Measurements from ENCODE around the gene ARFGAP2. TPM values are rescaled to one million over a fixed set of nuclear protein-coding genes. Genes with fewer than 3 reads are reported as not detected.
A peak's percentile ranks its signal among the peaks of the same experiment; 100 is the strongest.
"Not testable (repeated sequence)": the region's sequence is repeated elsewhere in the genome, so short reads cannot be mapped to it uniquely, and the experiment has no call there.

ARFGAP2 gene
- 100 to 1,000 TPM; 103 TPM for total RNA-seq

- H3K27ac Mint-ChIP-seq: peak within 1 kb of the TSS; percentile 100
- H3K9me3 Mint-ChIP-seq (ENCODE audit: low read depth): no peaks in the 10 kb centered on the region
- ATAC-seq: peak; percentile 95
- H3K36me3 Mint-ChIP-seq: peaks cover 11% of the 10 kb centered on the region
- H3K4me3 Mint-ChIP-seq: peak within 1 kb of the TSS; percentile 94
- H3K27me3 Mint-ChIP-seq: no peaks in the 10 kb centered on the region
- DNase-seq: peak; percentile 97
- CTCF ChIA-PET: interaction anchor here (1.2 to 4.2 kb wide), 12 partner anchors 9 to 278 kb away, joined by 3 to 58 read pairs (median 6); partner anchors contain the start of genes DDB2 and PACSIN3
- peaks cover 52% of the 10 kb centered on the region for H3K4me1 Mint-ChIP-seq
These were observed at the start of gene ARFGAP2 for GRCh38 chr11:47176328-47177228. TSS of gene ARFGAP2 (minus strand) at chr11:47176879. CDS start at chr11:47176853, 26 bp downstream.

GRCh38 chr11:47225552-47226400 lies 49.1 kb upstream of the ARFGAP2 start:
- peak; percentile 94 for ATAC-seq
- peak; percentile 70 for DNase-seq
- Mint-ChIP-seq H3K4me1 (peaks cover 35% of the 10 kb centered on the region), H3K27ac (peak overlapping the region; percentile 89), H3K36me3 (peaks cover 62% of the 10 kb centered on the region), H3K27me3 (no peaks in the 10 kb centered on the region), H3K4me3 (peak overlapping the region; percentile 61), H3K9me3 (ENCODE audit: low read depth) (no peaks in the 10 kb centered on the region)
- CTCF ChIA-PET: interaction anchor here (2.1 kb wide), 1 partner anchor 34 kb away, joined by 5 read pairs; no protein-coding TSS in a partner anchor

GRCh38 chr11:47222696-47223095 lies 46.0 kb upstream of the ARFGAP2 start:
- DNase-seq: no peak
- Mint-ChIP-seq H3K27ac (peak overlapping the region; percentile 46), H3K27me3 (no peaks in the 10 kb centered on the region), H3K4me1 (peaks cover 50% of the 10 kb centered on the region), H3K4me3 (no peak overlapping the region), H3K9me3 (ENCODE audit: low read depth) (no peaks in the 10 kb centered on the region), H3K36me3 (peaks cover 66% of the 10 kb centered on the region)
- CTCF ChIA-PET: no interaction called here
- no peak for ATAC-seq

- H3K4me1 Mint-ChIP-seq: peaks cover 54% of the 10 kb centered on the region
- H3K9me3 Mint-ChIP-seq (ENCODE audit: low read depth): no peaks in the 10 kb centered on the region
- peaks cover 66% of the 10 kb centered on the region for H3K36me3 Mint-ChIP-seq
- ATAC-seq (no peak), DNase-seq (no peak)
- H3K4me3 Mint-ChIP-seq: no peak overlapping the region
- CTCF ChIA-PET: interaction anchor here (1.0 to 1.7 kb wide), 4 partner anchors 14 to 89 kb away, joined by 3 to 7 read pairs (median 4); no protein-coding TSS in a partner anchor
- H3K27ac Mint-ChIP-seq: peak overlapping the region; percentile 51
- no peaks in the 10 kb centered on the region for H3K27me3 Mint-ChIP-seq
These were observed 43.7 kb upstream of the ARFGAP2 start for GRCh38 chr11:47220401-47220821.

GRCh38 chr11:47216121-47216798 lies 39.6 kb upstream of the ARFGAP2 start:
- H3K4me1 Mint-ChIP-seq: peaks cover 47% of the 10 kb centered on the region
- peak overlapping the region; percentile 99 for H3K27ac Mint-ChIP-seq
- peak overlapping the region; percentile 97 for H3K4me3 Mint-ChIP-seq
- H3K9me3 Mint-ChIP-seq (ENCODE audit: low read depth): no peaks in the 10 kb centered on the region
- CTCF ChIA-PET: interaction anchor here (1.0 to 4.3 kb wide), 6 partner anchors 29 to 296 kb away, joined by 3 to 58 read pairs (median 11); partner anchors contain the start of genes ACP2, ARFGAP2, NR1H3 and PACSIN3
- H3K27me3 Mint-ChIP-seq: no peaks in the 10 kb centered on the region
- peak; percentile 81 for DNase-seq
- peak; percentile 35 for ATAC-seq
- H3K36me3 Mint-ChIP-seq: peaks cover 48% of the 10 kb centered on the region

DNA sequence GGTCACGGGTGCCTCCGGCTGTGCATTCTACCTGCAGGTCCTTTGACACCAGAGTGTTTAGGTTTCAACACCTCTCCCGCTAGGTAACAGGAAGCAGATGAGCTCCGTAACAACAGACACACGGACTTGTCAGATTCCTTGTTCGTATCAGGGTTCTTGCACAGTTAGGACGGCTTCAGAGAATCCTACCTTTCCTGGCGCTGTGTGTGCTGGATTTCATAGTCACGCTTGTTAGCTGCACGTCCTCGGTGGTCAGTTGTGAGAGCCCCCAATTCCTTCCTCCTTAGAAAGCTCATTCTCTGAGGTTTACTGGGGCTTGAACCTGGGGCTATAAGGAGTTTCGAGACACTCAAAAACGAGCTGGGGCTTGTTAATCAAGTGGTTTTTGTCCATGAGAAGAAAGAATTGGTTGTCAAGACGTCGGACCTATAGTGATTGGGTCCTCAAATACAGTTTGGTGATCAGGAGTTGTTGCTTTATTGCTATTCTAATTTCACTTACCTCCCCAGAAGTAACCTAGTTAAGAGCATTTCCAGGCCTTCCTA lies 38.8 kb upstream of the ARFGAP2 start:
- ATAC-seq (no peak), DNase-seq (no peak)
- peaks cover 44% of the 10 kb centered on the region for H3K4me1 Mint-ChIP-seq
- H3K4me3 Mint-ChIP-seq: peak overlapping the region; percentile 97
- peak overlapping the region; percentile 99 for H3K27ac Mint-ChIP-seq
- peaks cover 44% of the 10 kb centered on the region for H3K36me3 Mint-ChIP-seq
- H3K9me3 Mint-ChIP-seq (ENCODE audit: low read depth): no peaks in the 10 kb centered on the region
- no peaks in the 10 kb centered on the region for H3K27me3 Mint-ChIP-seq
- CTCF ChIA-PET: interaction anchor here (1.1 to 4.3 kb wide), 10 partner anchors 8 to 295 kb away, joined by 3 to 58 read pairs (median 8); partner anchors contain the start of genes ACP2, ARFGAP2, NR1H3 and PACSIN3

DNA sequence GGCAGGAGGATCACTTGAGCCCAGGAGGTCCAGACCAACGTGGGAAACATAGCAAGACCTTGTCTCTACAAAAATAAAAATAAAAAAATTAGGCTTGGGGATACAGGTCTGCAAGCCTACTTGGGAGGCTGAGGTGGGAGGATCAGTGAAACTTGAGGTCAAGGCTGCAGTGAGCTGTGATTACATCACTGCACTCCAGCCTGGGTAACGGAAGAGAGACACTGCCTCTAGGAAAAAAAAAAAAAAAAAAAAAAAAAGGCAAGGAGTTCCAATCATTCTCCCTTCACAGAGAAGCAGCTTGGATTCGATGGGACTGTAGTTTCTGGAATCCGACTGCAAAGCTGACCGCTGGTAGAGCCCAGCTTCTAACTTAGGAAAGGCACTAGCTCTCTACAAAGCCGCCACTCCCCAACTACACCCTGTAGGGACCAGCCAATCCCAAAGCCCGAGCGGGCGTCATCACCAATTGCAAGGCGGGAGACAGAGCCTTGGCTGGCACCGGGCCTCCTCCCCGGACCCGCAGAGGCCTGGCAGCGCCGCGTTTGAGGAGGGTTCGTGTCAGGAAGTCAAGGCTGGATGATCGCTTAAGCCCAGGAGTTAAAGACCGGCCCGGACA lies 37.4 kb upstream of the ARFGAP2 start:
- H3K4me1 Mint-ChIP-seq: peaks cover 43% of the 10 kb centered on the region

GRCh38 chr11:47212938-47213337 lies 36.3 kb upstream of the ARFGAP2 start:
- Mint-ChIP-seq H3K4me1 (peaks cover 36% of the 10 kb centered on the region), H3K9me3 (ENCODE audit: low read depth) (no peaks in the 10 kb centered on the region), H3K27ac (no peak overlapping the region), H3K27me3 (no peaks in the 10 kb centered on the region), H3K4me3 (no peak overlapping the region), H3K36me3 (peaks cover 29% of the 10 kb centered on the region)
- ATAC-seq: no peak
- DNase-seq: no peak
- CTCF ChIA-PET: interaction anchor here (0.9 to 4.3 kb wide), 4 partner anchors 9 to 487 kb away, joined by 4 to 58 read pairs (median 13); partner anchors contain the start of genes ARFGAP2 and NR1H3

More for the DNA sequence above, 37.4 kb upstream of the ARFGAP2 start:
- peak; percentile 94 for DNase-seq
- CTCF ChIA-PET: interaction anchor here (0.7 to 4.3 kb wide), 16 partner anchors 10 to 488 kb away, joined by 3 to 58 read pairs (median 4); partner anchors contain the start of genes ACP2, ARFGAP2, CELF1 and NR1H3
- peak overlapping the region; percentile 100 for H3K27ac Mint-ChIP-seq
- peak; percentile 82 for ATAC-seq
- H3K4me3 Mint-ChIP-seq: peak overlapping the region; percentile 97
- no peaks in the 10 kb centered on the region for H3K27me3 Mint-ChIP-seq
- no peaks in the 10 kb centered on the region for H3K9me3 Mint-ChIP-seq (ENCODE audit: low read depth)
- H3K36me3 Mint-ChIP-seq: peaks cover 37% of the 10 kb centered on the region

DNA sequence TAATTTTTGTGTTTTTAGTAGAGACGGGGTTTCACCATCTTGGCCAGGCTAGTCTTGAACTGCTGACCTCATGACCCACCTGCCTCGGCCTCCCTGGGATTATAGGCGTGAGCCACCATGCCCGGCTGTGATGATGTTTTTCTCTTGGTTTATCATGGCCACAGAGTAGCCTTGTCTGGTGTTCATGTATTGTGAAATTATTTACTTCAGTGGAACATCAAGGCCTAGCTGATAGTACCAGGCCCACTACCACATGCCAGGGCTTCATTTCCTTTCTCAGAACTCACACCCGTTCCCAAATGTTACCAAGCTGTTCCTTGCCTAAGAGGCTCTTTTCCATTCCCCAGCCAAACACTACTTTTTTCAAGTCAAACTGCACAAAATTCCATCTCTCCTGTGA lies 31.9 kb upstream of the ARFGAP2 start:
- CTCF ChIA-PET: interaction anchor here (0.8 to 1.0 kb wide), 2 partner anchors 28 to 47 kb away, joined by 3 read pairs; no protein-coding TSS in a partner anchor
- ATAC-seq: no peak

DNA sequence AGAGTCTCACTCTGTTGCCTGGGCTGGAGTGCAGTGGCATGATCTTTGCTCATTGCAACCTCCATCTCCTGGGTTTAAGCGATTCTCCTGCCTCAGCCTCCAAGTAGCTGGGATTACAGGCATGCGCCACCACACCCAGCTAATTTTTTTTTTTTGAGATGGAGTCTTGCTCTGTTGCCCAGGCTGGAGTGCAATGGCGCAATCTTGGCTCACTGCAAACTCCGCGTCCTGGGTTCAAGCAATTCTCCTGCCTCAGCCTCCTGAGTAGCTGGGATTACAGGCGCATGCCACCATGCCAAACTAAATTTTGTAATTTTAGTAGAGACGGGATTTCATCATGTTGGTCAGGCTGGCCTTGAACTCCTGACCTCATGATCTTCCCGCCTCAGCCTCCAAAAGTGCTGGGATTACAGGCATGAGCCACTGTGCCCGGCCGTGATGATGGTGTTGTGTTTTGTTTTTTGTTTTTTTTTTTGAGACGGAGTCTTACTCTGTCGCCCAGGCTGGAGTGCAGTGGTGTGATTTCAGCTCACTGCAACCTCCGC lies 31.4 kb upstream of the ARFGAP2 start:
- not testable (repeated sequence) for H3K36me3 Mint-ChIP-seq; H3K27ac Mint-ChIP-seq; DNase-seq; ATAC-seq; H3K9me3 Mint-ChIP-seq (ENCODE audit: low read depth); H3K4me3 Mint-ChIP-seq; H3K4me1 Mint-ChIP-seq; H3K27me3 Mint-ChIP-seq
- CTCF ChIA-PET: interaction anchor here (0.8 kb wide), 1 partner anchor 28 kb away, joined by 3 read pairs; no protein-coding TSS in a partner anchor

More for the DNA sequence above, 31.9 kb upstream of the ARFGAP2 start:
- H3K27me3 Mint-ChIP-seq: peaks cover 2% of the 10 kb centered on the region
- H3K36me3 Mint-ChIP-seq: peaks cover 5% of the 10 kb centered on the region
- H3K9me3 Mint-ChIP-seq (ENCODE audit: low read depth): no peaks in the 10 kb centered on the region
- H3K27ac Mint-ChIP-seq: no peak overlapping the region
- DNase-seq: no peak
- H3K4me1 Mint-ChIP-seq: peaks cover 11% of the 10 kb centered on the region
- no peak overlapping the region for H3K4me3 Mint-ChIP-seq

- CTCF ChIA-PET: no interaction called here
- no peak overlapping the region for H3K27ac Mint-ChIP-seq
These were observed 30.8 kb upstream of the ARFGAP2 start for GRCh38 chr11:47207459-47207858.

More at GRCh38 chr11:47207459-47207858, 30.8 kb upstream of the ARFGAP2 start:
- H3K4me3 Mint-ChIP-seq: no peak overlapping the region
- no peaks in the 10 kb centered on the region for H3K9me3 Mint-ChIP-seq (ENCODE audit: low read depth)
- peaks cover 5% of the 10 kb centered on the region for H3K36me3 Mint-ChIP-seq
- DNase-seq: no peak
- H3K27me3 Mint-ChIP-seq: peaks cover 6% of the 10 kb centered on the region
- peaks cover 9% of the 10 kb centered on the region for H3K4me1 Mint-ChIP-seq
- ATAC-seq: no peak

Data from activated CD8-positive, alpha-beta memory T cell treated with anti-CD3 and anti-CD28 coated beads, Interleukin-2, amount 10 ng/mL, durations not matched to agents 7 days and 5 days (primary cell).